Measurements from ENCODE around the gene DUSP14.

Gene DUSP14

DNA sequence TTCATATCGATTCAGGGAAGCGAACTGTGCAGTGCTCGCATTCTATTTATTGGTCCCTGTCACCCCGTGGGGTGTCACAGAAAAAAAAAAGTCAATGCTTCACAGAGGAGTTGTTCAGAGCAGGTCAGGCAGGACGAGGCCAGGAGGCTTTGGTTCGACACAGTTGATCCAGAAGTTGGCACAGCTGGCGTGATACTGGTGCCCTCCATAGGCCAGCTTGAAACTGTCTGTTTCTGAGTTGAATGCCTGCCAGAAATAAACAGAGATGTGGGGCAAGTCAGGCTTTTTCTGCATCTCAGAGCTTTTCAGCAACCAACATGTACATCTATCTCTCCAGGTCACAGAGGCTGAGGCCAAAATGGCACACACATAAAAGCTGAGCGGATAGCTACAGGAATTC is 29.1 kb downstream of the DUSP14 start:
- DNase-seq: no peak

- no peak for DNase-seq
Observed at GRCh38 chr17:37519251-37519985, 29.7 kb downstream of the DUSP14 start.

GRCh38 chr17:37520174-37520573 is 30.5 kb downstream of the DUSP14 start:
- DNase-seq: no peak

GRCh38 chr17:37521821-37522220 is 32.1 kb downstream of the DUSP14 start:
- no peak for DNase-seq

- DNase-seq: no peak
Observed at GRCh38 chr17:37523715-37524219, 34.1 kb downstream of the DUSP14 start.

DNA sequence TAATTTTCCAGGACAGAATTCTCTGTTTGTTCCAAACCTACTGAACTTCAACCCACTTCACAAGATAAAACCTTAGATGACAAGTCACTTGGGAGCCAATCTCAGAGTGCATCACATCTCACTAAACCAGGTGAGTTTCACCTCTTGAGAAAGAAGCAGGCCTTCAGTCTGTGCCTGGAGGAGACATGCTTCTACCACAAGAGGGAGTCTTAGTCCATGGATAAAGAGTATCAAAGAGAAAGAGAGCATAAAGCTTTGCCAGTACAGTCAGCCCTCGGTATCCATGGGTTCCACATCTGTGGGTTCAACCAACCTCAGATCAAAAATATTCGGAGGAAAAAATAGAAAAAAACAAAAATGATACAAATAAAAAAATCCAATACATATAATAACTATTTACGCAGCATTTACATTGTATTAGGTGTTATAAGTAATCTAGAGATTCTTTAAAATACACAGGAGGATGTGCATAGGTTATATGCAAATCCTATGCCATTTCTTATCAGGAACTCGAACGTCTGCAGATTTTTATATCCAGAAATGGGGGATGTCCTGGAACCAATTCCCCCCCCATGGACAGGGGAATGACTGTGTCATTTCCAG is 37.7 kb downstream of the DUSP14 start:
- no peak for DNase-seq

- DNase-seq: no peak
Observed at GRCh38 chr17:37530420-37530819, 40.7 kb downstream of the DUSP14 start.

DNA sequence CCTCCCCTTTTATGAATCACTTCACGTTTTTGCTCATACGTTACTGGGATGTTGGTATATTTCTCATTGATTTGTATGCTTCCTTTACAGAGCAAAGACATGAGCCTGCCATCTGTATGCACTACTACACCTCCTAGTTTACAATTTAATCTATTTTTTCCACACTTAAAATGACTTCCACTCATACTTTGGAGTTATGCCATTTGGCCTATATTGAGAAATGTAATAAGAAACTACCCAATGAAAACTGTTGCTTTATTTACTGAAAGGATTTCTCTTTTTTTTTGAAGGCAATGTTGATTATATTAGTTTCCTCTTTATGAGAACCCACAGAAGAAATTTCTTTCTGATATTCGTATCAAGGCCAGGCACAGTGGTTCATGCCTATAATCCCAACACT is 43.1 kb downstream of the DUSP14 start:
- DNase-seq: no peak

GRCh38 chr17:37535906-37536305 is 46.2 kb downstream of the DUSP14 start:
- DNase-seq: no peak

DNA sequence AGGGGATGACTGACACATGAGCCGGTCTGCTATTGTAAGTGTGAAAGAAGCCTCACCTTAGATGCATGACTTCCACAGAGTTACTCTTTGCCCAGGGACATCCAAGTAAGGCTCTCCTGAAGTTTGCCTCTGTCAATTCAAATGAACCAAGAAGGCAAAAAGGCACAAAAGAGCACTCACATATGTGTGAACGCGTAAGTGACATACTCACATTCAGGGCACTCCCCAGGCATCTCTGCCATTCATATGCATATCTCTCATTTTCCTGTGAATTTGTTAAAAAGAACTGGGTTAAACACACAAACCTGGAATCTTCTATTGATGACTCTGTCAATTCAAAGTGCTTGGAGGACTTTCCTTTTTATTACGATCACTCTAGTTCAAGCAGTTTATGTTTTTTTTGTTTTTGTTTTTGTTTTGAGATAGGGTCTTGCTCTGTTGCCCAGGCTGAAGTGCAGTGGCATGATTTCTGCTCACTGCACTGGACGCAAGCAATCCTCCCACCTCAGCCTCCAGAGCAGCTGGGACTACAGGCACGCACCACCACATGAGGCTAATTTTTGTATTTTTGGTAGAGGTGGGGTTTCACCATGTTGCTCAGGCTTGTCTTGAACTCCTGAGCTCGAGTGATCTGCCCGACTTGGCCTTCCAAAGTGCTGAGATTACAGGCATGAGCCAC is 49.4 kb downstream of the DUSP14 start:
- no peak for DNase-seq

DNA sequence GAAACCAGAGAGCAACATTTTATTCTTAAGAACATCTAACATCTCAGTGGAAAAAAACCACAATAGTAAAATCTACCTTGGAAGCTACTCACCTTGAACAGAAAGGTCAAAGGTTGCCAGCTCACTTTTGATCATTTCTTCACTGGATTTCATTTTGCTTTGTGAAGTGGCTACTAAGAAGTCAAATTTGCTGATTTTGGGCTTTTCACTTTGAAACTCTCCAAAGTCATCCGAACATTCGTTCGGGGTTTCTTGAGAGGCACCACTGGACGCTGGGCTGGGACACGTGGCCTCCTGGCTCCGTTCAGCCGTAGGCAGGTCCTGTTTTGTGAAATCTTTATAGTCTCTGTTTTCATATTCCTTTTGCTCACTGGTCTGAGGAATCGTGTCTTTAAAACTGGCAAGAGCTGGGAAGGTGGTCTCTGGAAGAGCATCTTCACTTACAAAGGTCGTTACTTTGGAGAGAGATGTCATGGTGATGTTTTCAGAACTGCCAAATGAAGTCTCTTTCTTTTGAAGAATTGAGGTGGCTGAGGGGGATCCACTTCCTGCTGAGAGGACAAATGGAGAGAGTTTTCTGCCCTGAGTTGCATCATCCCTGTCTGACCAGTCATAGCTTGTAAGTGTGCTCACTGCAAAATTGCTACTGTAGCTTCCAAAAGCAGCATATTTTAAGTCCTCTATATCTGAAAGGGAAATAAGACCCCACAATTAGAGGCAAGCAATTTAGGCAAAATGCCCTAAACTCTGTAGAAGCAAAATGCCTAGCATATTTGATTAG is 52.4 kb downstream of the DUSP14 start:
- DNase-seq: no peak

DNA sequence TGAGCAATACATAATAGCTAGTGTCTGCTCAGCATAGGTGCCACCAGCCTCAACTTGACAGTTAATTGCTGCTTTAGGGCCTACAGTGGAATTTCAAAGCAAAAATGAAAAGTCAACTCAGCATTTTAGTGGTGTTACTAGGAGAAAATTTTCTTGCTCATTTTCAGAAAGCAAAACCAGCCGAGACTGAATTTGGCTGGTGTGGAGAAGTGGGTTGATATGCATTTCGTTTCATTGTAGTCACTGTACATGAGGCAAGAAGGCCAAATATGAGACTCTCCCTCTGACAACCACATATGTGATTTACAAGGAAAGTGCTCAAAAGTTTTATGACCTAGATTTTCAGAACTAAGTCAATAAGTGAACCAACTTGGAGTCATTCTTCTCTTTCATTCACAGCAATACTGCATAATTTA is 54.0 kb downstream of the DUSP14 start:
- DNase-seq: no peak

DNA sequence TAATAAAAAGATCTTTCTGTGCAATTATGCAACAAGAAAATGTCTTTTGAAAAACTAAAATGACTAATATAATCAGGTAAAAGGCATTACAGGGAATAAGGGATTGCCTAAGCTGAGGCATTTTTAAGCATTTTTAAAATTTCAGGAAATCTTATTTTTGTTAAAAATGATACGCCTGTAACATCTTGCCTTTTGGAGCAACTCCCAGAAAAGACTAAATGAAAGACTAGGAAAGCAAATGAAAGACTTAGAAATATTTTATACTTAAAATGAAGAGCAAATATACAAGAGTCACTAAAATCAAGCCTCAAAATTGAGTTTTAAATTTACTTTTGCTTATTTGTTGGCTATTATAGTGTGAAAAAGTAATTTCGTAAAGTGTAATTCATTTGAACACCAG is 55.8 kb downstream of the DUSP14 start:
- no peak for DNase-seq

DNA sequence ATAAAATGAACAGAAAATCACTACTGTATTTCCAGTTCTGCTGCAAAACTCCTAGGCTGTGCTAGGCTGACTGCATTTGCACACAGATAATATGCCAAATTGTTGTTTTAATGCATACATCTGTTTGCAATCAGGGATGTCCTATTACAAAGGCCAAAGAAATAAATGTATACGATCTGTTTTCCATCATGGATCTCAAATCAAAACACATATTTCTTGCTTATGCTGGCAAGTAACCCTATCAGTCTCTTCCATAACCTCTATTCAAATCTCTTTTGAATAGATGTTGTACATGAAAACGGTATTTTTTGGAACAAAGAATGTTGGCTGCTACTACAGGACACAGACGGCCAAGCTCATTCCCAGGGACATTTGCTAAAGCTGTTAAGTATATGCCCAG is 56.6 kb downstream of the DUSP14 start:
- DNase-seq: no peak

GRCh38 chr17:37547986-37548385 is 58.3 kb downstream of the DUSP14 start:
- no peak for DNase-seq

DNA sequence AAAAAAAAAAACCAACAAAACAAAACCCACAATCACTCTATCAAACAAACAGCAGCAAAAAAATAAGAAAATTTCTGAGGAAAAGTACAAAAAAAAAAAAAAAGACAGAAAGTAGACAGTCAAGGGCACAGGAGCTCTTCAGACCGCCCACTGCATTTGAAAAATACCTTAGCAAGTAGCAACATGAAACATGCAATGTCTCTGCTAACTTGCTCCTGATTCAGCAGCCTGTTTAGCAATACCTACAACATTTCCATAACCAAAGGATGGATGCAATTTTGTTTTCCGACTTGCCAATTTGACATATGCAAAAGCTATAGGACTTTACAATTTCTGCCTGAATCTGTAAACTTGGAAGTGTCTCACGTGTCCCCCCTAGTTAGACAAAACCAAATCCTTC is 62.1 kb downstream of the DUSP14 start:
- DNase-seq: no peak

DNA sequence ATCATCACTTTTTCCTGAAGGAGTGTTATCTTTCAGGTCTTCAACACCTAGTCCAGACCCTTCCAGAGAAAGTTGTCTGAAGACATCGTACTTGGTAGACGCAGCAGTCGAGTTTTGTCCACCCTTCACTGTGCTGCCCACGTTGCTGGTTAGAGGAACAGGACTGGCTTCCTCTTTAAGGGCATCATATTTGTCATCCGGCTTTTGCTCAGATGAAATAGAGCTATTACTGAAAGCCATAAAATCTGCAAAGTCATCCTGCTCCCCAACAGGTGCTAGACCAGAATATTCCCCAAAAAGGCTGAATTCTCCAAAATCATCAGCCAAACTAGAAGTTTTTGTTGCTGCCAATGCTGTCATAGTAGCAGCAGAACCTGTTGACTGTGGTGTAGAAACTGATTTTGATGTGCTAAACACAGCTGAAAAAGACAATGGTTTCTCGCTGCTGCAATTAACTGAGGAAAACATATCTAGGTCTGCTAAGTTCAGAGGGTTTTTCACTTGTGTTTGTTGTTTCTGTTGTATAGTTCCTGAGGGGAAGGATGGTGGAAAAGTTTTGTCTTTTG is 63.8 kb downstream of the DUSP14 start:
- no peak for DNase-seq

GRCh38 chr17:37555386-37555785 is 65.7 kb downstream of the DUSP14 start:
- DNase-seq: no peak

DNA sequence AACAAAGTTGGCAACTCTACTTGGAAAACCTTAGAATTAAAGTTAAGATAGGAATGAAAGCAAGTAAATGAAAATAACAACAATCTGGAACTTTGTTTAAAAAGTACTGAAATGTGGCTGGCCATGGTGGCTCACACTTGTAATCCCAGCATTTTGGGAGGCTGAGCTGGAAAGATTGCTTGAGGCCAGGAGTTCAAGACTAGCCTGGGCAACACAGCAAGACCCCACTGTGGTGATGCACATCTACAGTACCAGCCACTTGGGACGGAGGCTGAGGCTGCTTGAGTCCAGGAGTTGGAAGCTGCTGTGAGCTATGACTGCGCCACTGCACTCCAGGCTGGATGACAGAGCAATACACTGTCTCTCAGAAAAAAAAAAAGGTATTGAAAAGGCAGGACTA is 67.8 kb downstream of the DUSP14 start:
- DNase-seq: no peak

DNA sequence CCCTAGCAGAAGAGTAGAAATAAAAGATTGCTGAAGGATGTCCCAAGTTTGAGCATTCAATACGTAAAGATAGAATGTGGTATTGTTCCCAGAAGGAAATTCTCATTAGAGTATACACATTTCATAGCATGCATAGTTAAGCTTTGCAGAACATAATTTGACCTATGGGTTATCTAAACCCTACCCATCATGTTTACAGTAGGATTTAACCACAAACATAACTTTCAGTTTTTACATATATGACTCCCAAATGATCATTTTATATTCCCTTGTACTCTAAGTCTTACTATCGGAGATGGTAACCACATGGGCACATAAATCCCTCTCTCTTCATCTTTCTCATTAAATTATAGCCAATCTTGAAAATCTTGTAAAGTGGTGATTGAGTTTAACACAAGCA is 68.6 kb downstream of the DUSP14 start:
- DNase-seq: no peak

DNA sequence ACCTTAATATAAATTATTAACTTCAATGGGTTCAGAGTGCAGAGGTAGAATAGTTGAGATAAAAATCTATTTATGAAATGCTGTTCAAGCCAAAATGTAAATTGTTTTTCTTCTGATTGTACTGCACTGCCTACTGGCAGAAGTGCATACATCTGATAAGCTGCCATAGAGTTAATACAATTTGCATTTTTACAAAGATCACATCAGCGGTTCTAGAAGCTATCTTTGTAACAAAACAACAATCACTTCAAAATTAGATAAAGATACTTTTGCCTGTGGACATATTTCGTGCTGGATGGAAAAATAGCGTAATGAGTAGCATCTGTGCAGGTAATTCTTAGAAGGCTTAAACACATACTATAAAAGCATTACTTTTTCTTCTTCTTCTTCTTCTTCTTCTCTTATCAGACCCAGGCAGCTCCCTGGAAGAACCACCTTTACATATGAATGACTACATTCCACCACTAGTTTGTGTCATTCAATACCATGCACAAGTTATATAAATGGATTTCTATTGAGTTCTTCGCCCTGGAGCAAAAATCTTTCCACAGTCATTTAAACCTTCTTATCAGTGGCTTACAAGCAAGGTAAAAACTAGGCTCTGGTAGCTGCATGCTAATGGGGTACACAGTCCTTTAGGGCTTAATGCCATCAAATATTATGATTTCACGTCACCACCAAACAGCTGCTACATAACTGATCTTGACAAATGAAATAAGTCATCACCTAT is 72.5 kb downstream of the DUSP14 start:
- no peak for DNase-seq
